GM19193 (cell line): ENCODE results near the gene CFAP20DC.

ENCODE experiments used
- POLR2A ChIP-seq: IDR thresholded peaks from 4 replicates; pipeline ENCODE4 v1.6.1; 2011; ENCODE audit not compliant: insufficient read depth, insufficient read length; ENCODE audit errors: extremely low read depth

CFAP20DC gene

GRCh38 chr3:59049671-59050331 is at the start of gene CFAP20DC:
Gene CFAP20DC, minus strand, starts transcription at chr3:59050025. Its CDS starts 394 bp downstream, at chr3:59049631.
- TF ChIP-seq POLR2A, result peak; percentile 78

- TF ChIP-seq POLR2A, result no peak
Observed at GRCh38 chr3:59094446-59094845, 44.6 kb upstream of the CFAP20DC start.

- no peak for TF ChIP-seq POLR2A
Observed at GRCh38 chr3:59093521-59093920, 43.7 kb upstream of the CFAP20DC start.

- TF ChIP-seq POLR2A, result no peak
Observed at GRCh38 chr3:59088761-59089160, 38.9 kb upstream of the CFAP20DC start.

GRCh38 chr3:59085976-59086375 is 36.2 kb upstream of the CFAP20DC start:
- no peak for TF ChIP-seq POLR2A

GRCh38 chr3:59084583-59084982 is 34.8 kb upstream of the CFAP20DC start:
- no peak for TF ChIP-seq POLR2A

- no peak for TF ChIP-seq POLR2A
Observed at GRCh38 chr3:59082106-59082505, 32.3 kb upstream of the CFAP20DC start.

- TF ChIP-seq POLR2A, result no peak
Observed at GRCh38 chr3:59081071-59081470, 31.2 kb upstream of the CFAP20DC start.

- no peak for TF ChIP-seq POLR2A
Observed at GRCh38 chr3:59079962-59080361, 30.1 kb upstream of the CFAP20DC start.

- TF ChIP-seq POLR2A, result no peak
Observed at GRCh38 chr3:59074764-59075163, 24.9 kb upstream of the CFAP20DC start.

- no peak for TF ChIP-seq POLR2A
Observed at GRCh38 chr3:59072681-59073080, 22.9 kb upstream of the CFAP20DC start.

- TF ChIP-seq POLR2A, result no peak
Observed at GRCh38 chr3:59069838-59070237, 20.0 kb upstream of the CFAP20DC start.

- TF ChIP-seq POLR2A, result no peak
Observed at GRCh38 chr3:59065240-59065639, 15.4 kb upstream of the CFAP20DC start.

GRCh38 chr3:59064728-59065127 is 14.9 kb upstream of the CFAP20DC start:
- no peak for TF ChIP-seq POLR2A

- TF ChIP-seq POLR2A, result no peak
Observed at GRCh38 chr3:59064276-59064675, 14.5 kb upstream of the CFAP20DC start.

GRCh38 chr3:59056706-59057105 is 6.9 kb upstream of the CFAP20DC start:
- no peak for TF ChIP-seq POLR2A
